T-helper 1 cell treated with Interleukin-12 subunit alpha and Interleukin-12 subunit beta and Interleukin-4 antibody, amounts not matched to agents 30 μg/mL and 1 μg/mL, for 36 hours (primary cell): Measurements from ENCODE around the gene LSM8.
"Not testable (repeated sequence)": the region's sequence is repeated elsewhere in the genome, so short reads cannot be mapped to it uniquely, and the experiment has no call there.

Source experiments
- H3K27ac Mint-ChIP-seq: one replicate; pipeline ENCODE4 v1.8.0; 2021; ENCODE audit warnings: mild to moderate bottlenecking, mixed read lengths
- H3K27me3 Mint-ChIP-seq: one replicate; pipeline ENCODE4 v1.8.0; 2021; ENCODE audit warnings: low read depth, mixed read lengths
- H3K36me3 Mint-ChIP-seq: one replicate; pipeline ENCODE4 v1.8.0; 2021; ENCODE audit warnings: low read depth, mixed read lengths
- H3K4me1 Mint-ChIP-seq: one replicate; pipeline ENCODE4 v1.8.0; 2021; ENCODE audit warnings: low read depth, mixed read lengths
- H3K4me3 Mint-ChIP-seq: one replicate; pipeline ENCODE4 v1.8.0; 2021; ENCODE audit warnings: mild to moderate bottlenecking, moderate library complexity, mixed read lengths
- H3K9me3 Mint-ChIP-seq: one replicate; pipeline ENCODE4 v1.8.0; 2021; ENCODE audit warnings: mixed read lengths

The LSM8 gene

DNA sequence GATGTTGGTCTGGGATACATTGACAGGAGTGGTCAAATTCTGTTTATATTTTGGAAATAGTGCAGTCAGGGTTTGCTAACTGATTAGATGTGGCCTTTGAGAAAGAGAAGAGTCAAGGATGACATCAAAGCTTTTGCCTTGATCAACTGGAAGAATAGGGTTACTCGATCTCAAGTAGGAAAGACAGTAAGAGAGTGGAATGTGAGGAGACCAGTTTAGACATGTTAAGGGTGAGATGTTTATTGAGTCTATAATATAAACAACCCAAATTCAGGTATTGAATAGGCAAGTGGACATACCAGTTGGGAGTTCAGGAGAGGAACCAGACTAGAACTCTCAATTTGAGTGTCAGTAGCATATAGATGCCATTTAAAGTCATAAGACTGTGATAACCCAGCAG is 38.6 kb downstream of the LSM8 start:
- Mint-ChIP-seq H3K4me3 (no peak overlapping the region), H3K27ac (no peak overlapping the region), H3K4me1 (no peaks in the 10 kb centered on the region), H3K27me3 (peaks cover 10% of the 10 kb centered on the region), H3K36me3 (no peaks in the 10 kb centered on the region), H3K9me3 (no peaks in the 10 kb centered on the region)

GRCh38 chr7:118224521-118224920 is 40.6 kb downstream of the LSM8 start, which contains the start of gene ANKRD7:
Gene ANKRD7 (plus strand): TSS chr7:118224704. CDS start chr7:118224831, 127 bp downstream.
- Mint-ChIP-seq H3K27ac (no peak within 1 kb of the TSS), H3K4me3 (no peak within 1 kb of the TSS), H3K4me1 (no peaks in the 10 kb centered on the region), H3K9me3 (no peaks in the 10 kb centered on the region), H3K27me3 (no peaks in the 10 kb centered on the region), H3K36me3 (no peaks in the 10 kb centered on the region)

- Mint-ChIP-seq H3K36me3 (no peaks in the 10 kb centered on the region), H3K4me1 (no peaks in the 10 kb centered on the region), H3K4me3 (no peak overlapping the region), H3K9me3 (no peaks in the 10 kb centered on the region), H3K27ac (no peak overlapping the region), H3K27me3 (peaks cover 5% of the 10 kb centered on the region)
These were observed 48.9 kb downstream of the LSM8 start for GRCh38 chr7:118232837-118233236.

DNA sequence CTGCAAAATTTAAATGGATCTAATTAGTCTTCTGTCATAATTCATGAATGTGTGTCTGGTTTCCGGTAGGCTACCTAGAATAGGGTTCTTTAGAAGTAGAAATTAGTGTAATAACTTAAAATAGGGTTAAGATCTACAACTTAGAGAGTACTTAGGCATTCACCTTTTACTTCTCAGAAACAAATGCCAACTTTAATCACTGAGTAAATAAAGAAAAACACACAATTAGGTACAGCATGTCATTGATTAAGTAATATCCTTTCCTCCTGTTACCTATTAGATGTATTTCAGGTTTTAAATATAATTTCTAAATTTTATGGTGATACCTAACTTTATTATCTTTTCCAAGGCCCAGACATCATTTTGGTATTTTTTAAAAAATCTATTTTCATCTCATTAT is 49.8 kb downstream of the LSM8 start:
- Mint-ChIP-seq H3K27ac (no peak overlapping the region), H3K4me3 (no peak overlapping the region), H3K4me1 (no peaks in the 10 kb centered on the region), H3K9me3 (no peaks in the 10 kb centered on the region), H3K27me3 (peaks cover 5% of the 10 kb centered on the region), H3K36me3 (no peaks in the 10 kb centered on the region)

DNA sequence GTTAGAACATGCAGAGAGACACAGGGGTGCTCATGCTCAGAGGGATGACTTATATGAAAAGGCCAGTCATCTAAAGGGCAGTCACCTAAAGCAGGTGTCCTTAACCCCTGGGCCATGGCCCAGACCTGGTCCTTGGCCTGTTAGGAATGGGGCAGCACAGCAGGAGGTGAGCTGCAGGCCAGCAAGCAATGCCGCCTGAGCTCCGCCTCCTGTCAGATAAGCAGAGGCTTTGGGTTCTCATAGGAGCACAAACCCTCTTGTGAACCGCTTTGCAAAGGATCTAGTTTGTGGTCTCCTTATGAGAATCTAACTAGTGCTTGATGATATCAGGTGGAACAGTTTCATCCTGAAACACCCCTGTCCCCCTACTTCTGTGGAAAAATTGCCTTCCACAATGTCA is 55.0 kb downstream of the LSM8 start:
- no peaks in the 10 kb centered on the region for H3K9me3 Mint-ChIP-seq
- no peak overlapping the region for H3K4me3 Mint-ChIP-seq
- H3K27ac Mint-ChIP-seq, result no peak overlapping the region
- no peaks in the 10 kb centered on the region for H3K4me1 Mint-ChIP-seq
- H3K27me3 Mint-ChIP-seq, result no peaks in the 10 kb centered on the region
- no peaks in the 10 kb centered on the region for H3K36me3 Mint-ChIP-seq

DNA sequence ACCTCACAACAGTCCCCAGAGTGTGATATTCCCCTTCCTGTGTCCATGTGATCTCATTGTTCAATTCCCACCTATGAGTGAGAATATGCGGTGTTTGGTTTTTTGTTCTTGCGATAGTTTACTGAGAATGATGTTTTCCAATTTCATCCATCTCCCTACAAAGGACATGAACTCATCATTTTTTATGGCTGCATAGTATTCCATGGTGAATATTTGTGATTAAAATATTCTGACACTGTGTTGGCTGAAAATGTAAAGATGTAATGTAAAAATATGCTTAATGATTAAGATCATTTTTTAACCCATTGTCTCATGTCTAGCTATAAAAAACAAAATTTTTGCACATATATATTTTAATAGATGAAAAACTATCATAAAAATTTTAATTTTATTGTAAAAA is 56.4 kb downstream of the LSM8 start:
- H3K4me3 Mint-ChIP-seq, H3K4me1 Mint-ChIP-seq, H3K27me3 Mint-ChIP-seq, H3K9me3 Mint-ChIP-seq, H3K27ac Mint-ChIP-seq, H3K36me3 Mint-ChIP-seq: not testable (repeated sequence)
